Mucosa of descending colon (tissue), 3 donors: ENCODE measurements around the gene TMEM170A. TPM values are rescaled to one million over a fixed set of nuclear protein-coding genes. Genes with fewer than 3 reads are reported as not detected.
A peak's percentile ranks its signal among the peaks of the same experiment; 100 is the strongest.

Experiments
- ATAC-seq: fragments of 200-7000 bp; cut with Tn5 transposase; one replicate; pipeline ENCODE4 v1.9.1; 2020; ENCODE audit warnings: mild to moderate bottlenecking, moderate library complexity
- DNase-seq, 3 donors: peaks; one replicate each; pipeline ENCODE4 v3.0.0-alpha.2; 2020
- H3K36me3 ChIP-seq: fragments of 200-600 bp; one replicate; pipeline ENCODE4 v1.8.0; 2021; ENCODE audit warnings: low read depth, mild to moderate bottlenecking
- H3K4me1 ChIP-seq: fragments of 200-600 bp; one replicate; pipeline ENCODE4 v1.8.0; 2021; ENCODE audit warnings: low read depth, mild to moderate bottlenecking
- H3K4me3 ChIP-seq: fragments of 200-600 bp; one replicate; pipeline ENCODE4 v1.8.0; 2021; ENCODE audit warnings: mild to moderate bottlenecking
- H3K9me3 ChIP-seq: fragments of 200-600 bp; one replicate; pipeline ENCODE4 v1.8.0; 2021; ENCODE audit warnings: mild to moderate bottlenecking
- CTCF ChIP-seq: fragments of 200-600 bp; IDR thresholded peaks from one replicate; pipeline ENCODE4 v1.8.0; 2022; ENCODE audit warnings: antibody characterized with exemption, mild to moderate bottlenecking
- intact Hi-C, 2 donors: fragments of 100-400 bp; cut with DNase I in 1 of 2; cut with micrococcal nuclease in 1 of 2; formaldehyde crosslinking; loops; one replicate each; pipeline versions ENCODE4 v1.11.0 to v1.11.1; 2022; cut with DNase I, micrococcal nuclease
- total RNA-seq, 3 donors: library from RNA; stranded (reverse); fragmentation: NEBNext Ultra II Directional in 2 of 3; extraction: Animal tissue kit (Norgen Biotek cat#: 25700) in 2 of 3; gene quantifications; one replicate each; pipeline versions ENCODE4 v1.2.1 to v1.2.4, GENCODE V29; 2021 to 2023
- donor health status: DM: no; HTN: no; CAD: no; lungs with moderate emphysema.
- donor health status: DM: no; HTN: no; CAD: no.
- donor health status: DM: no; HTN: yes; CAD: no.

The TMEM170A gene
- total RNA-seq, 3 donors from 2014 or later: 46.7 to 76.8 (median 46.7) TPM

GRCh38 chr16:75479421-75479990 lies 15.0 kb upstream of the TMEM170A start:
- DNase-seq (no peak), ATAC-seq (no peak)
- Histone ChIP-seq H3K4me1 (no peaks in the 10 kb centered on the region), H3K36me3 (no peaks in the 10 kb centered on the region), H3K9me3 (no peaks in the 10 kb centered on the region), H3K4me3 (no peak overlapping the region)
- intact Hi-C loops: no loop called here
- TF ChIP-seq CTCF: no peak

GRCh38 chr16:75478480-75479345 lies 14.2 kb upstream of the TMEM170A start:
- Histone ChIP-seq H3K4me3 (no peak overlapping the region), H3K4me1 (no peaks in the 10 kb centered on the region), H3K36me3 (no peaks in the 10 kb centered on the region), H3K9me3 (no peaks in the 10 kb centered on the region)
- no peak for ATAC-seq
- intact Hi-C loops: no loop called here
- no peak for TF ChIP-seq CTCF
- DNase-seq: no peak

- no peak overlapping the region for H3K4me3 ChIP-seq
- TF ChIP-seq CTCF: no peak
- H3K9me3 ChIP-seq: no peaks in the 10 kb centered on the region
- no peaks in the 10 kb centered on the region for H3K36me3 ChIP-seq
- no peaks in the 10 kb centered on the region for H3K4me1 ChIP-seq
- intact Hi-C loops: no loop called here
- peak; percentile 55 for ATAC-seq
- no peak for DNase-seq
These were observed 13.4 kb upstream of the TMEM170A start for GRCh38 chr16:75477680-75478473.

- TF ChIP-seq CTCF: no peak
- Histone ChIP-seq H3K36me3 (no peaks in the 10 kb centered on the region), H3K9me3 (no peaks in the 10 kb centered on the region), H3K4me1 (no peaks in the 10 kb centered on the region), H3K4me3 (no peak overlapping the region)
- ATAC-seq (no peak), DNase-seq (no peak)
- intact Hi-C loops: no loop called here
These were observed 12.3 kb upstream of the TMEM170A start for GRCh38 chr16:75476817-75477216.

- intact Hi-C loops: no loop called here
- no peaks in the 10 kb centered on the region for H3K4me1 ChIP-seq
- H3K9me3 ChIP-seq: no peaks in the 10 kb centered on the region
- no peak for ATAC-seq
- H3K4me3 ChIP-seq: no peak overlapping the region
- no peaks in the 10 kb centered on the region for H3K36me3 ChIP-seq
- no peak for DNase-seq
- no peak for TF ChIP-seq CTCF
These were observed 10.9 kb upstream of the TMEM170A start for GRCh38 chr16:75475420-75475847.
